ENCODE data around the gene FADS1.

Gene FADS1

GRCh38 chr11:61811831-61812230 is 5.0 kb downstream of the FADS1 start:
- Histone ChIP-seq H3K9ac (ENCODE audit: low read depth in 1 of 2, low read length in 2 of 2) (no peak overlapping the region), H3K36me3 (ENCODE audit: control insufficient read depth in 2 of 2, insufficient read depth in 2 of 2, low read length in 2 of 2) (no peaks in the 10 kb centered on the region), H3K4me3 (ENCODE audit: low read length in 2 of 2) (no peak overlapping the region), H3K27me3 (ENCODE audit: control insufficient read depth in 2 of 2, insufficient read depth in 2 of 2, low read length in 2 of 2) (peaks cover 0 to 7% of the 10 kb centered on the region in 2 donors), H3K4me1 (ENCODE audit: control insufficient read depth in 2 of 2, insufficient read depth in 2 of 2, low read length in 2 of 2) (peaks cover 13 to 15% of the 10 kb centered on the region in 2 donors), H3K27ac (ENCODE audit: low read depth in 2 of 2, low read length in 2 of 2) (no peak overlapping the region), H3K9me3 (ENCODE audit: control insufficient read depth in 2 of 2, low read length in 2 of 2) (no peaks in the 10 kb centered on the region)

- Histone ChIP-seq H3K9me3 (ENCODE audit: control insufficient read depth in 2 of 2, low read length in 2 of 2) (no peaks in the 10 kb centered on the region), H3K4me3 (ENCODE audit: low read length in 2 of 2) (no peak overlapping the region), H3K27me3 (ENCODE audit: control insufficient read depth in 2 of 2, insufficient read depth in 2 of 2, low read length in 2 of 2) (no peaks in the 10 kb centered on the region), H3K36me3 (ENCODE audit: control insufficient read depth in 2 of 2, insufficient read depth in 2 of 2, low read length in 2 of 2) (peaks cover 0 to 3% of the 10 kb centered on the region in 2 donors), H3K9ac (ENCODE audit: low read depth in 1 of 2, low read length in 2 of 2) (no peak overlapping the region), H3K27ac (ENCODE audit: low read depth in 2 of 2, low read length in 2 of 2) (no peak overlapping the region), H3K4me1 (ENCODE audit: control insufficient read depth in 2 of 2, insufficient read depth in 2 of 2, low read length in 2 of 2) (peaks cover 6 to 13% of the 10 kb centered on the region in 2 donors)
Observed at GRCh38 chr11:61810671-61811175, 6.1 kb downstream of the FADS1 start.

- Histone ChIP-seq H3K27ac (ENCODE audit: low read depth in 2 of 2, low read length in 2 of 2) (no peak overlapping the region), H3K4me3 (ENCODE audit: low read length in 2 of 2) (no peak overlapping the region), H3K4me1 (ENCODE audit: control insufficient read depth in 2 of 2, insufficient read depth in 2 of 2, low read length in 2 of 2) (no peaks in the 10 kb centered on the region), H3K9me3 (ENCODE audit: control insufficient read depth in 2 of 2, low read length in 2 of 2) (no peaks in the 10 kb centered on the region), H3K9ac (ENCODE audit: low read depth in 1 of 2, low read length in 2 of 2) (no peak overlapping the region), H3K36me3 (ENCODE audit: control insufficient read depth in 2 of 2, insufficient read depth in 2 of 2, low read length in 2 of 2) (peaks cover 0 to 11% of the 10 kb centered on the region in 2 donors), H3K27me3 (ENCODE audit: control insufficient read depth in 2 of 2, insufficient read depth in 2 of 2, low read length in 2 of 2) (no peaks in the 10 kb centered on the region)
Observed at GRCh38 chr11:61806785-61807184, 10.0 kb downstream of the FADS1 start.

GRCh38 chr11:61805146-61805545 is 11.7 kb downstream of the FADS1 start:
- Histone ChIP-seq H3K27me3 (ENCODE audit: control insufficient read depth in 2 of 2, insufficient read depth in 2 of 2, low read length in 2 of 2) (no peaks in the 10 kb centered on the region), H3K9me3 (ENCODE audit: control insufficient read depth in 2 of 2, low read length in 2 of 2) (no peaks in the 10 kb centered on the region), H3K9ac (ENCODE audit: low read depth in 1 of 2, low read length in 2 of 2) (no peak overlapping the region), H3K36me3 (ENCODE audit: control insufficient read depth in 2 of 2, insufficient read depth in 2 of 2, low read length in 2 of 2) (peaks cover 0 to 11% of the 10 kb centered on the region in 2 donors), H3K27ac (ENCODE audit: low read depth in 2 of 2, low read length in 2 of 2) (no peak overlapping the region), H3K4me1 (ENCODE audit: control insufficient read depth in 2 of 2, insufficient read depth in 2 of 2, low read length in 2 of 2) (no peaks in the 10 kb centered on the region), H3K4me3 (ENCODE audit: low read length in 2 of 2) (no peak overlapping the region)

- H3K9me3 ChIP-seq (ENCODE audit: control insufficient read depth in 2 of 2, low read length in 2 of 2): no peaks in the 10 kb centered on the region
- H3K36me3 ChIP-seq (ENCODE audit: control insufficient read depth in 2 of 2, insufficient read depth in 2 of 2, low read length in 2 of 2): peaks cover 0 to 11% of the 10 kb centered on the region in 2 donors
- no peak overlapping the region for H3K27ac ChIP-seq (ENCODE audit: low read depth in 2 of 2, low read length in 2 of 2)
- H3K9ac ChIP-seq (ENCODE audit: low read depth in 1 of 2, low read length in 2 of 2): no peak overlapping the region
- no peak overlapping the region for H3K4me3 ChIP-seq (ENCODE audit: low read length in 2 of 2)
- H3K4me1 ChIP-seq (ENCODE audit: control insufficient read depth in 2 of 2, insufficient read depth in 2 of 2, low read length in 2 of 2): no peaks in the 10 kb centered on the region
- no peaks in the 10 kb centered on the region for H3K27me3 ChIP-seq (ENCODE audit: control insufficient read depth in 2 of 2, insufficient read depth in 2 of 2, low read length in 2 of 2)
Observed at GRCh38 chr11:61803889-61804647, 12.7 kb downstream of the FADS1 start.

GRCh38 chr11:61802605-61803004 is 14.2 kb downstream of the FADS1 start:
- no peaks in the 10 kb centered on the region for H3K27me3 ChIP-seq (ENCODE audit: control insufficient read depth in 2 of 2, insufficient read depth in 2 of 2, low read length in 2 of 2)
- H3K4me3 ChIP-seq (ENCODE audit: low read length in 2 of 2): no peak overlapping the region
- no peak overlapping the region for H3K27ac ChIP-seq (ENCODE audit: low read depth in 2 of 2, low read length in 2 of 2)
- no peaks in the 10 kb centered on the region for H3K4me1 ChIP-seq (ENCODE audit: control insufficient read depth in 2 of 2, insufficient read depth in 2 of 2, low read length in 2 of 2)
- no peaks in the 10 kb centered on the region for H3K9me3 ChIP-seq (ENCODE audit: control insufficient read depth in 2 of 2, low read length in 2 of 2)
- peaks cover 0 to 11% of the 10 kb centered on the region in 2 donors for H3K36me3 ChIP-seq (ENCODE audit: control insufficient read depth in 2 of 2, insufficient read depth in 2 of 2, low read length in 2 of 2)
- H3K9ac ChIP-seq (ENCODE audit: low read depth in 1 of 2, low read length in 2 of 2): no peak overlapping the region

GRCh38 chr11:61800331-61801281 is 16.2 kb downstream of the FADS1 start:
- Histone ChIP-seq H3K4me1 (ENCODE audit: control insufficient read depth in 2 of 2, insufficient read depth in 2 of 2, low read length in 2 of 2) (no peaks in the 10 kb centered on the region), H3K4me3 (ENCODE audit: low read length in 2 of 2) (no peak overlapping the region), H3K27ac (ENCODE audit: low read depth in 2 of 2, low read length in 2 of 2) (no peak overlapping the region), H3K9ac (ENCODE audit: low read depth in 1 of 2, low read length in 2 of 2) (no peak overlapping the region), H3K9me3 (ENCODE audit: control insufficient read depth in 2 of 2, low read length in 2 of 2) (no peaks in the 10 kb centered on the region), H3K36me3 (ENCODE audit: control insufficient read depth in 2 of 2, insufficient read depth in 2 of 2, low read length in 2 of 2) (peaks cover 0 to 11% of the 10 kb centered on the region in 2 donors), H3K27me3 (ENCODE audit: control insufficient read depth in 2 of 2, insufficient read depth in 2 of 2, low read length in 2 of 2) (no peaks in the 10 kb centered on the region)

- H3K9me3 ChIP-seq (ENCODE audit: control insufficient read depth in 2 of 2, low read length in 2 of 2): no peaks in the 10 kb centered on the region
- no peak overlapping the region for H3K27ac ChIP-seq (ENCODE audit: low read depth in 2 of 2, low read length in 2 of 2)
- no peaks in the 10 kb centered on the region for H3K27me3 ChIP-seq (ENCODE audit: control insufficient read depth in 2 of 2, insufficient read depth in 2 of 2, low read length in 2 of 2)
- H3K4me3 ChIP-seq (ENCODE audit: low read length in 2 of 2): no peak overlapping the region
- H3K9ac ChIP-seq (ENCODE audit: low read depth in 1 of 2, low read length in 2 of 2): no peak overlapping the region
- peaks cover 0 to 14% of the 10 kb centered on the region in 2 donors for H3K36me3 ChIP-seq (ENCODE audit: control insufficient read depth in 2 of 2, insufficient read depth in 2 of 2, low read length in 2 of 2)
- H3K4me1 ChIP-seq (ENCODE audit: control insufficient read depth in 2 of 2, insufficient read depth in 2 of 2, low read length in 2 of 2): no peaks in the 10 kb centered on the region
Observed at GRCh38 chr11:61799665-61800284, 17.0 kb downstream of the FADS1 start.

GRCh38 chr11:61797263-61797944 is 19.4 kb downstream of the FADS1 start:
- H3K27me3 ChIP-seq (ENCODE audit: control insufficient read depth in 2 of 2, insufficient read depth in 2 of 2, low read length in 2 of 2): no peaks in the 10 kb centered on the region
- H3K4me3 ChIP-seq (ENCODE audit: low read length in 2 of 2): no peak overlapping the region
- no peaks in the 10 kb centered on the region for H3K9me3 ChIP-seq (ENCODE audit: control insufficient read depth in 2 of 2, low read length in 2 of 2)
- no peak overlapping the region for H3K9ac ChIP-seq (ENCODE audit: low read depth in 1 of 2, low read length in 2 of 2)
- H3K27ac ChIP-seq (ENCODE audit: low read depth in 2 of 2, low read length in 2 of 2): no peak overlapping the region
- H3K36me3 ChIP-seq (ENCODE audit: control insufficient read depth in 2 of 2, insufficient read depth in 2 of 2, low read length in 2 of 2): peaks cover 0 to 7% of the 10 kb centered on the region in 2 donors
- peaks cover 4 to 9% of the 10 kb centered on the region in 2 donors for H3K4me1 ChIP-seq (ENCODE audit: control insufficient read depth in 2 of 2, insufficient read depth in 2 of 2, low read length in 2 of 2)

Data from mucosa of rectum (tissue), 2 donors.